ENCODE results near the gene KIF23. TPM values are rescaled to one million over a fixed set of nuclear protein-coding genes. Genes with fewer than 3 reads are reported as not detected.
A peak's percentile ranks its signal among the peaks of the same experiment; 100 is the strongest.

Gene KIF23
- total RNA-seq, 4 donors from 2014 or later, result 1.1 to 8.6 (median 4.7) TPM

GRCh38 chr15:69462030-69462492, 47.9 kb downstream of the KIF23 start:
- peaks cover 0 to 11% of the 10 kb centered on the region in 2 donors for H3K36me3 ChIP-seq
- TF ChIP-seq POLR2AphosphoS5 (IDR thresholded peaks at IDR 0.05) (no peak), CTCF (IDR thresholded peaks at IDR 0.05) (no peak), POLR2A (IDR thresholded peaks at IDR 0.05) (no peak), EP300 (IDR thresholded peaks at IDR 0.05) (no peak)
- no peaks in the 10 kb centered on the region for H3K9me3 ChIP-seq
- peak overlapping the region; percentile 48 to 55 for H3K4me3 ChIP-seq
- peak; percentile 4 for ATAC-seq
- peak overlapping the region; percentile 21 to 96 (median 91) for H3K27ac ChIP-seq
- peaks cover 0 to 56% (median 12%) of the 10 kb centered on the region in 3 donors for H3K4me1 ChIP-seq
- 80% methylated on average over 2 to 4 of the region's 23 CpGs for WGBS, 2 donors (ENCODE audit: low coverage in 1 of 2)
- no peaks in the 10 kb centered on the region for H3K27me3 ChIP-seq

DNA sequence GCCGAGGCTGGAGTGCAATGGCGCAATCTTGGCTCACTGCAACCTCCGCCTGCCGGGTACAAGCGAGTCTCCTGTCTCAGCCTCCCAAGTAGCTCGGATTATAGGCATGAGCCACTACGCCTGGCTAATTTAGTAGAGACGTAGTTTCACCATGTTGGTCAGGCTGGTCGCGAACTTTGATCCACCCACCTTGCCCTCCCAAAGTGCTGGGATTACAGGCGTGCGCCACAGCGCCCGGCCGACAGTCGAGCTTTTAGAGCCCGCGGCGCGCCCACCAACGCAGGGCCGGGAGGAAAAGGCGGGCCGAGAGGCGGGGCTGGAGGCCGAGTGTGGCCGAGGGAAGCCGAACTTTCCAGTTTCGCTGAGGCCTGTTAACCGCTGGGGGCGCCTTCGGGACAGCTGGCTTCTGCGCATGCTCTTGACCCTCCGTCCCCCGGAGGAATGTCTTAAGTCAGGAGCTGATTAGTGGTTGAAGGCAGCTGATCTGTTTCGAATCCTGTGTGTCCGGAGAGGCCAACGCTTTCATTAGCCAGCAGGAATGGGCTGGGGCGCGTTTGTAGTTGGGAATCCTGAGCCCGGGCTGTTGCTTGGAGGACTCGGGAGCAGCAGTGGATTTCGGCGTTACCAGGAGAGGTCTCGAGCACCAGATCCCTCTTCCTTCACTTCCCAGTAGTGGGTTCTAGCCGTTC, 48.5 kb downstream of the KIF23 start:
- whole genome bisulfite sequencing, 2 donors (ENCODE audit: low coverage in 1 of 2), result 10% methylated on average over 2 of the region's 46 CpGs; no CpG with 5 or more reads in 1 of the 2 donors
- peak overlapping the region; percentile 55 to 56 for H3K4me3 ChIP-seq
- peak; percentile 97 for ATAC-seq

DNA sequence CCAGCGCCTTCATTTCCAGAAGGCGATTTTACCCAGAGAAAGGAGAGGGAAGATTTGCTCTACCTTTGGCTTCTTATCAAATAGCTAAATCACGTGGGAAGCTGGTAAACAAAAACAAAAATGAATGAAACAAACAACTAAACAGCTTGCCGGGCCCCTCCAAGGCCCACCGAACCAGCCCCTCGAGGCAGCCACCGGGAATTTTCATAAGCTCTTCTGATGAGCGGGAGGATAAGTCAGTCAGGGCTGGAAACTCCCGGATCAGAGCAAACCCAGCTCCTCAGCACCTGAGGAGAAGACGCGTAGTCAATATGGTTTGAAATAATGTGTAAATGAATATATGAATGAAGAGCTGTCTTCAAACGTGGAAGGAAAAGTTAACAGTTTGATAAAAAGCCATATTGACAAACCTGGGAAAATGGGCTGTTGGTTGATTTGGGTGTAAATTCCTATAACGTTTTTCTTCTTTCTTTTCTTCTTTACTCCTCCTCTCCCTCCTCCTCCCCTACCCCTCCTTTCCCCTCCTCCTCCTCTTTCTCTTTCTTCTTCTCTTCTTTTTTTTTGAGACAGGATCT, 49.1 kb downstream of the KIF23 start:
- Histone ChIP-seq H3K9me3 (no peaks in the 10 kb centered on the region), H3K36me3 (no peaks in the 10 kb centered on the region), H3K27me3 (no peaks in the 10 kb centered on the region), H3K4me1 (peaks cover 0 to 50% (median 12%) of the 10 kb centered on the region in 3 donors), H3K4me3 (peak overlapping the region; percentile 55 to 56), H3K27ac (peak overlapping the region; percentile 86 to 96 (median 91))
- WGBS, 2 donors (ENCODE audit: low coverage in 1 of 2), result 8 to 15% methylated on average over 9 of the region's 13 CpGs
- ATAC-seq, result no peak
- TF ChIP-seq POLR2A (IDR thresholded peaks at IDR 0.05) (no peak), EP300 (IDR thresholded peaks at IDR 0.05) (no peak), POLR2AphosphoS5 (IDR thresholded peaks at IDR 0.05) (no peak), CTCF (IDR thresholded peaks at IDR 0.05) (no peak)

More for the DNA sequence above, 48.5 kb downstream of the KIF23 start:
- H3K27me3 ChIP-seq, result no peaks in the 10 kb centered on the region
- no peaks in the 10 kb centered on the region for H3K9me3 ChIP-seq
- H3K27ac ChIP-seq, result peak overlapping the region; percentile 86 to 96 (median 91)
- peaks cover 0 to 54% (median 12%) of the 10 kb centered on the region in 3 donors for H3K4me1 ChIP-seq
- peak; percentile 79 for TF ChIP-seq POLR2AphosphoS5 (IDR thresholded peaks at IDR 0.05)
- TF ChIP-seq CTCF (IDR thresholded peaks at IDR 0.05), result peak; percentile 74 to 94 (median 90)
- TF ChIP-seq EP300 (IDR thresholded peaks at IDR 0.05), result no peak
- TF ChIP-seq POLR2A (IDR thresholded peaks at IDR 0.05), result peak; percentile 45 to 70
- H3K36me3 ChIP-seq, result peaks cover 0 to 5% of the 10 kb centered on the region in 2 donors

- WGBS, 2 donors (ENCODE audit: low coverage in 1 of 2), result 100% methylated on average over 1 of the region's 1 CpG
These were observed 51.1 kb downstream of the KIF23 start for GRCh38 chr15:69465253-69465652.

More at GRCh38 chr15:69465253-69465652, 51.1 kb downstream of the KIF23 start:
- no peaks in the 10 kb centered on the region for H3K36me3 ChIP-seq
- TF ChIP-seq POLR2AphosphoS5 (IDR thresholded peaks at IDR 0.05) (no peak), POLR2A (IDR thresholded peaks at IDR 0.05) (no peak), CTCF (IDR thresholded peaks at IDR 0.05) (no peak), EP300 (IDR thresholded peaks at IDR 0.05) (no peak)
- peaks cover 0 to 35% (median 12%) of the 10 kb centered on the region in 3 donors for H3K4me1 ChIP-seq
- no peak for ATAC-seq
- no peaks in the 10 kb centered on the region for H3K27me3 ChIP-seq
- no peaks in the 10 kb centered on the region for H3K9me3 ChIP-seq
- H3K27ac ChIP-seq, result no peak overlapping the region
- H3K4me3 ChIP-seq, result no peak overlapping the region
